Psoas muscle (tissue), 8 donors: Measurements from ENCODE around the gene LYRM2. TPM values are rescaled to one million over a fixed set of nuclear protein-coding genes. Genes with fewer than 3 reads are reported as not detected.

Experiments
- ATAC-seq, 4 donors: fragments of 200-7000 bp; cut with Tn5 transposase; one replicate each; pipeline ENCODE4 v1.9.1; 2020; ENCODE audit warnings: moderate library complexity in 3 of 4, mild to moderate bottlenecking in 2 of 4
- DNase-seq, 2 donors: peaks; one replicate each; pipeline ENCODE4 v3.0.0-alpha.2; 2020
- H3K27ac ChIP-seq: fragments of 200-600 bp; one replicate; pipeline ENCODE4 v1.8.0; 2022
- H3K27me3 ChIP-seq, 3 donors: fragments of 200-600 bp in 1 of 3; one replicate each; pipeline versions ENCODE4 v1.6.1 to v1.8.0; 2013 to 2022; ENCODE audit warnings: low read length in 2 of 3, mild to moderate bottlenecking in 2 of 3, moderate library complexity in 1 of 3; ENCODE audit not compliant: insufficient read depth in 3 of 3
- H3K36me3 ChIP-seq, 2 donors: fragments of 200-600 bp in 1 of 2; one replicate each; pipeline versions ENCODE4 v1.6.1 to v1.8.0; 2013 to 2022; ENCODE audit warnings: low read depth in 1 of 2, mild to moderate bottlenecking in 1 of 2, moderate library complexity in 1 of 2; ENCODE audit not compliant: insufficient read depth in 1 of 2
- H3K4me1 ChIP-seq: fragments of 200-600 bp; one replicate; pipeline ENCODE4 v1.8.0; 2022
- H3K4me3 ChIP-seq: fragments of 200-600 bp; one replicate; pipeline ENCODE4 v1.8.0; 2022; ENCODE audit warnings: mild to moderate bottlenecking
- H3K9me3 ChIP-seq: fragments of 200-600 bp; one replicate; pipeline ENCODE4 v1.8.0; 2022
- CTCF ChIP-seq: fragments of 200-600 bp; IDR thresholded peaks from one replicate; pipeline ENCODE4 v1.8.0; 2022; ENCODE audit warnings: antibody characterized with exemption
- WGBS, 3 donors: extraction: QIAGEN DNeasy Blood & Tissue Kit; methylation state at CpG; one replicate each; pipeline versions ENCODE4 v1.1.6 to v1.1.7; 2013; 5-methylcytosine and 5-hydroxymethylcytosine counted together
- intact Hi-C, 2 donors: fragments of 100-400 bp; cut with DNase I; formaldehyde crosslinking; loops; one replicate each; pipeline versions ENCODE4 v1.11.0 to v1.14.2; 2022
- polyA plus RNA-seq, 3 donors: library from polyadenylated mRNA; stranded (reverse); fragments of 200-250 nt; gene quantifications; one replicate each; pipeline ENCODE4 v1.2.3, GENCODE V29; 2013
- total RNA-seq, 4 donors: library from RNA; stranded (reverse); fragmentation: NEBNext Ultra II Directional in 2 of 4; extraction: Animal tissue kit (Norgen Biotek cat#: 25700) in 2 of 4; gene quantifications; one replicate each; pipeline versions ENCODE4 v1.2.1 to v1.2.4, GENCODE V29; 2021 to 2023
- donor health status: healthy with polysubstance abuse.
- donor health status: DM: no; HTN: no; CAD: no; lungs with moderate emphysema.
- donor health status: Bipolar disorder and iron deficiency.
- donor health status: healthy.
- donor health status: DM: yes; HTN: yes; CAD: no.
- donor health status: DM: no; HTN: no; CAD: no.
- donor health status: DM: no; HTN: no; CAD: no.
- donor health status: DM: yes; HTN: yes; CAD: no.

Gene LYRM2
- total and polyA plus RNA-seq, 7 donors = 22.1 to 71.1 (median 37.0) TPM

- H3K27ac ChIP-seq = no peak overlapping the region
- WGBS, 3 donors = 73 to 81% (median 77%) methylated on average over 2 of the region's 2 CpGs
- H3K4me1 ChIP-seq = no peaks in the 10 kb centered on the region
- no peak for TF ChIP-seq CTCF
- H3K4me3 ChIP-seq = no peak overlapping the region
- H3K36me3 ChIP-seq = no peaks in the 10 kb centered on the region
- H3K9me3 ChIP-seq = no peaks in the 10 kb centered on the region
- no peak for ATAC-seq
- no peak for DNase-seq
- H3K27me3 ChIP-seq = no peaks in the 10 kb centered on the region
- intact Hi-C loops = no loop called here
Observed at GRCh38 chr6:89575562-89575960, 63.0 kb downstream of the LYRM2 start.

GRCh38 chr6:89574910-89575561 lies 63.5 kb downstream of the LYRM2 start:
- no peaks in the 10 kb centered on the region for H3K4me1 ChIP-seq
- intact Hi-C loops = no loop called here
- no peak for TF ChIP-seq CTCF
- DNase-seq = no peak
- whole genome bisulfite sequencing, 3 donors = 57 to 81% (median 73%) methylated on average over 2 of the region's 2 CpGs
- H3K9me3 ChIP-seq = no peaks in the 10 kb centered on the region
- H3K27ac ChIP-seq = no peak overlapping the region
- no peaks in the 10 kb centered on the region for H3K36me3 ChIP-seq
- no peak for ATAC-seq
- no peak overlapping the region for H3K4me3 ChIP-seq
- H3K27me3 ChIP-seq = no peaks in the 10 kb centered on the region

GRCh38 chr6:89567630-89568390 lies 70.7 kb downstream of the LYRM2 start:
- 88 to 93% (median 93%) methylated on average over 6 of the region's 6 CpGs for WGBS, 3 donors
- Histone ChIP-seq H3K4me1 (no peaks in the 10 kb centered on the region), H3K4me3 (no peak overlapping the region), H3K9me3 (no peaks in the 10 kb centered on the region), H3K27ac (no peak overlapping the region), H3K27me3 (no peaks in the 10 kb centered on the region), H3K36me3 (no peaks in the 10 kb centered on the region)
- no peak for TF ChIP-seq CTCF
- intact Hi-C loops = no loop called here
- DNase-seq = no peak
- ATAC-seq = no peak

GRCh38 chr6:89566930-89567629 lies 71.5 kb downstream of the LYRM2 start:
- Histone ChIP-seq H3K36me3 (no peaks in the 10 kb centered on the region), H3K9me3 (no peaks in the 10 kb centered on the region), H3K27me3 (no peaks in the 10 kb centered on the region), H3K27ac (no peak overlapping the region), H3K4me1 (peaks cover 1% of the 10 kb centered on the region), H3K4me3 (no peak overlapping the region)
- intact Hi-C loops = no loop called here
- no peak for DNase-seq
- no peak for TF ChIP-seq CTCF
- 88 to 93% (median 91%) methylated on average over 16 of the region's 16 CpGs for WGBS, 3 donors
- ATAC-seq = no peak
